ENCODE results near the gene CDC25C.

Gene CDC25C

DNA sequence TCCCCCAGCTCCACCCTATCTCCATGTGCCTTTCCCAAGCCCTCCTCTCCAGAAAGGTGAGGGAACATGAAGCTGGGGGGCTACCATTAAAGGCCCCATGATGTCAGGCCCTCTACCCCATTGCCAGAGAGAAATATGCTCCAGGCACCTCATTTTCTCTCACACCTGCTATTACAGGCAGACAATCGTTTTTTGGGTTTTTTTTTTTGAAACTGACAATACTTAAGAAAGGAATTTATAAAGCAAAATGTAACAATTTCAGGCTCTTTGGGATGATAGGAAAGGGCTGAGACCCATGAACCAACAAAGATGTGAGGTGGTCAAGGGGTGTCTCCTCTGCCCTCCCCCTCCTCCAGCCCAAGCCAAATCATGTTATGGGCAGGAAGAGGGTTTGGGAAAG, 55.7 kb downstream of the CDC25C start:
- TF ChIP-seq, protein P1, sequence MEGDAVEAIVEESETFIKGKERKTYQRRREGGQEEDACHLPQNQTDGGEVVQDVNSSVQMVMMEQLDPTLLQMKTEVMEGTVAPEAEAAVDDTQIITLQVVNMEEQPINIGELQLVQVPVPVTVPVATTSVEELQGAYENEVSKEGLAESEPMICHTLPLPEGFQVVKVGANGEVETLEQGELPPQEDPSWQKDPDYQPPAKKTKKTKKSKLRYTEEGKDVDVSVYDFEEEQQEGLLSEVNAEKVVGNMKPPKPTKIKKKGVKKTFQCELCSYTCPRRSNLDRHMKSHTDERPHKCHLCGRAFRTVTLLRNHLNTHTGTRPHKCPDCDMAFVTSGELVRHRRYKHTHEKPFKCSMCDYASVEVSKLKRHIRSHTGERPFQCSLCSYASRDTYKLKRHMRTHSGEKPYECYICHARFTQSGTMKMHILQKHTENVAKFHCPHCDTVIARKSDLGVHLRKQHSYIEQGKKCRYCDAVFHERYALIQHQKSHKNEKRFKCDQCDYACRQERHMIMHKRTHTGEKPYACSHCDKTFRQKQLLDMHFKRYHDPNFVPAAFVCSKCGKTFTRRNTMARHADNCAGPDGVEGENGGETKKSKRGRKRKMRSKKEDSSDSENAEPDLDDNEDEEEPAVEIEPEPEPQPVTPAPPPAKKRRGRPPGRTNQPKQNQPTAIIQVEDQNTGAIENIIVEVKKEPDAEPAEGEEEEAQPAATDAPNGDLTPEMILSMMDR (conservative IDR thresholded peaks at IDR 0.05), result no peak
- TF ChIP-seq ZFX (IDR thresholded peaks at IDR 0.05), result no peak
- H3K27ac ChIP-seq, result peak overlapping the region; percentile 37

DNA sequence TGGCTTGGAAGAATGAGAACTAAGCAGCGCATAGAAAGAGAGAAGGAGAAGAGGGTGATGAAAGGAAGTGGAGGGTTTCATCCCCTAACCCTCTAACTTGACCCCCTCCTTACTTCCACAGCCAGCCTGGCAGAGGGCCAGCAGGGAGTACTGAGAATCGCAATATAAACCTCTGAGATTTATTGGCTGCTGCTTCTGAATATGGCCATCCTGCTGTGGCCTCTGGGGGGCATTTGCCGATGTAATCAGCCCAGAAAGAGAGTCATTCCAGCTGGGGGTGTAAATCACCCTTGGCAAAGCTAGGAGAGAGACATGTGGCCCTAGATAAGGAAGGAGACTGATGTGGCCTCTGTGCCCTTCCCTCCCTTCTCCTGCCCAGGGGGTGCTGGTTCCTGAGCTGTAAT, 56.2 kb downstream of the CDC25C start:
- TF ChIP-seq, protein P1 (conservative IDR thresholded peaks at IDR 0.05), result no peak
- no peak for TF ChIP-seq ZFX (IDR thresholded peaks at IDR 0.05)

DNA sequence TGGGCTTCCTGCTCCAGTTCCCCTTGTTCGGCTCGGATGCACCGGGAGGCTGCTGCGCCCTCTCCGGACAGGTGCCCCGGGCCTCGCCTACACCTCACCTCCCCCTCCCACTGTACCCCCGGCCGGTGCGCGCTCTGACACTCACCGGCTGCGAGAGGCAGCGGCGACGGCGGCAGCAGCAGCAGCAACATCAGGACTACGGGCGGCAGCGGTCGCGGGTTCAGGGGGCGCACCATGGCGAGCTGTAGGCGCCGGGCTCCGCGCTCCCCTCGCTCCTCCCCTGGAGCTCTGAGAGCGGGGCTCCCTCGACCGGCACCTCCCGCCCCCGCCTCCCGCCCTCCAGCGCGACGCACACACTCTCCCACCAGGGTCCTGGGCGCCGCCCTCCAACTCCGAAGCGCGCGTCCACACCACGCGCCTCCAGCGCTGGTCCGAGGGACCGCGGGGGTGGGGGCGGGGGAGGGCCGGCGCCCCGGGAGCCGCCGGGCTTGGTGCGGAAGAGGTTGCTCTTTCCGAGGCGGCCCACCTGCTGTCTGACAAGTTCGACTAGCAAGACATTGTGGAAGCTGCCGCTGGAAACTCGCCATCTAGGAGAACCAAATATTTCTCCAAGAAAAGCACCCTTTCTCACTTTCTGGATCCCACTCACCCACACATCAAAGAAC, 57.3 kb downstream of the CDC25C start, which contains the start of gene GFRA3:
Gene GFRA3 (minus strand): TSS at position 433 of the 665 bp plus-strand sequence. CDS start 197 bp downstream, at position 236.
- peak within 1 kb of the TSS; percentile 37 for H3K27ac ChIP-seq
- TF ChIP-seq, protein P1 (conservative IDR thresholded peaks at IDR 0.05), result no peak
- no peak for TF ChIP-seq ZFX (IDR thresholded peaks at IDR 0.05)

More for the DNA sequence above, 56.2 kb downstream of the CDC25C start:
- peak overlapping the region; percentile 37 for H3K27ac ChIP-seq

DNA sequence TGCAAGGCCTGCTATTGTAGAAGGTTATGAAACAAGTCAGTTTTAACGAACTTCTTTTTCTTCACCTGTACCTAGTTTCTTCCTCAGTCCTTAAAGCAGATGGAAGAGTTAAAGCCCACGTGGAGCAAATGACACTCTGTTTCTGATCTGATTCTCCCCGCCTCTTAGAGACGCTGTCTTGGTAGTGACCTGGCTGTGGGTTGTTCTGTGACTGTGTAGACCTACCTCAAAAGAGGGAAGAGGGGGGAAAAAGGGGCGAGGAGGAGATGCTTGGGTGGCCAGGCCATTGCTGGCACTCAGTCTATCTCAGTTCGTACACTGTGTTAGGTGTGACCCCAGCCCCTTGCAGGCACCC, 57.8 kb downstream of the CDC25C start:
- H3K27ac ChIP-seq, result no peak overlapping the region
- TF ChIP-seq, protein P1 (conservative IDR thresholded peaks at IDR 0.05), result no peak
- TF ChIP-seq ZFX (IDR thresholded peaks at IDR 0.05), result no peak

DNA sequence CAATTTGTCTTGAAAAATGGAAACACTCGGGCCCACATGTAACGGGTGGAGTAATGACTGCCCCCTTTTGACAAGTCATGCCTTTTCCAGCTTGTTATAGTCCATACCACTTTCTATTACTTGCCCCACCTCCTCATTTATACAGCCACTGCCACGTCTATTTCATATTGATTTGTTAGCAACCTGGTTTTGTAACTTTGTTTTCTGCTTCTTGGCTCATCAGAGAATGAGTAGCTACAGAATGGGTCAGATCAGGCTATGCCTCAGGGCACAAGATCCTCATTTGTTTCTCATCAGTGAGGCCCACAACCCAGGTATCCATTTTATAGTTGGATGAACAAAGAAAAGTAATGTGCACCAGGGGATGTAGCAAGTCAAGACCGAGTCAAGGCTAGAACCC, 58.9 kb downstream of the CDC25C start:
- no peak for TF ChIP-seq ZFX (IDR thresholded peaks at IDR 0.05)
- TF ChIP-seq, protein P1 (conservative IDR thresholded peaks at IDR 0.05), result no peak
- H3K27ac ChIP-seq, result no peak overlapping the region

DNA sequence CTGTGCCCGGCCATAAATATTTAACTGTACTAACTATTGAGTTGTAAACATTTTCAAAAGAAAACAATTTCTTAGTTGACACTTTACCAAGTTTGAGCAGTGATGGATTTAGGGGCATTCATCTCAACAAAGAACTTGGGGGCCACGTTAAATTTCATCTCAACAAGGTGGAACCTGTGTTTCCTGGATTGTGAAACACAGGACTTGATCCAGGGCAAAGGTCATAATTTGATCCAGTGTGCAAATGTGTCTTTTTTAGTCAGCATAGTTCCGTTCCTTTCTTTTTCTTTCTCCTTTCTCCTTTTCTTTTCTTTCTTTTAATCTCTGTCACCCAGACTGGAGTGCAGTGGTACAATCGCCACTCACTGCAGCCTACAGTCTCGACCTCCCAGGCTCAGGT, 60.3 kb downstream of the CDC25C start:
- TF ChIP-seq ZFX (IDR thresholded peaks at IDR 0.05), result no peak
- TF ChIP-seq, protein P1 (conservative IDR thresholded peaks at IDR 0.05), result no peak

DNA sequence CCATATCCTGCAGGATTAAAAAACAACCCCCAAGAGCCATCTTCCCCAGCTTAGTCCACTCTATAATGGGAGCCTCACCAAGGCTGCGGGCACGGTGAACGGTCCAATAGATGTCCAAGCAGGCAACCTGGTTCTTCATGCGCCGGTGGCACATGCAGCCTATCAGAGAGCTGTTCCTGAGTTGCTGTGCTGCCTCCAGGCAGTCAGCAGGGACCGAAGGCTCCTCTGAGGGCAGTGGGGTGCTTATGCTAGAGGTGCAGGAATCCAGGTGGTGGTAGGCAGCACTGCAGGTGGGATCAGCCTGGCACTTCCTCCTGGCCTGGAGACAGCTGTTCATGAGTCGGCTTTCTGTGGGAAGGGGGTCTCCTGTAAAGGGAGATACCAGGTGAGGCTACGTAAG, 67.4 kb downstream of the CDC25C start:
- no peak overlapping the region for H3K27ac ChIP-seq
- no peak for TF ChIP-seq ZFX (IDR thresholded peaks at IDR 0.05)

More for the DNA sequence above, 60.3 kb downstream of the CDC25C start:
- H3K27ac ChIP-seq, result no peak overlapping the region

DNA sequence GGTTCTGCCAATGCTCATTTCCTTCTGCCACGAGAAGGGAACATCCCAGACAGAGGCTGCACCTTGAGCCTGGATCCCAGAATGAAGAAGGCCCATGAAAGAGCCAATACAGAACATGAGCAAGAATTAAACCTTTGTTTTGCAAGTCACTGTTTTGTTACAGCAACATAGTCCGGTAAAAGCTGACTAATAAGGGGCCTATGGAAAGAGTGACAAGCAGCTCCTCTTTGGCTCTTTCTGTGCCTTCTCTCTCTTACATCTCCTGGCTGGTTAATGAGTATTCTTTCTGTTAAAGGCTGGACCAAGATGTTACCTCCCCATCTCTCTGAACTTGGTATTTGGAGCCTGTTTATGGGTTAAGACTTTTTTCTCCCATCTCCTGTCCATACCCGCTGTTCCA, 68.0 kb downstream of the CDC25C start:
- TF ChIP-seq, protein P1 (conservative IDR thresholded peaks at IDR 0.05), result no peak
- no peak for TF ChIP-seq ZFX (IDR thresholded peaks at IDR 0.05)
- no peak overlapping the region for H3K27ac ChIP-seq
